Astrocyte (in vitro differentiated cells and primary cell): ENCODE measurements around the gene APOBEC3H.
"Not testable (repeated sequence)": the region's sequence is repeated elsewhere in the genome, so short reads cannot be mapped to it uniquely, and the experiment has no call there.

Experiments
- CTCF ChIP-seq: IDR thresholded peaks from 2 replicates; pipeline ENCODE4 v1.5.1; 2011; ENCODE audit warnings: low read depth, mild to moderate bottlenecking, inconsistent platforms, low read length, moderate library complexity; ENCODE audit not compliant: insufficient read depth
- EZH2 ChIP-seq: IDR thresholded peaks from 2 replicates; pipeline ENCODE4 v1.6.1; 2012; ENCODE audit warnings: mild to moderate bottlenecking, low read length, inconsistent platforms; ENCODE audit not compliant: insufficient read depth

- TF ChIP-seq CTCF, EZH2: not testable (repeated sequence)
These were observed 19.1 kb upstream of the APOBEC3H start for GRCh38 chr22:39077912-39078311.
